Body of pancreas (tissue), 4 donors: ENCODE measurements around the gene SOX3. TPM values are rescaled to one million over a fixed set of nuclear protein-coding genes. Genes with fewer than 3 reads are reported as not detected.

Experiments used
- ATAC-seq: fragments of 150-250 bp; one replicate; pipeline ENCODE4 v1.9.1; 2016
- DNase-seq, 4 donors: peaks; one replicate each; pipeline ENCODE4 v3.0.0-alpha.2; 2019
- H3K27ac ChIP-seq, 4 donors: fragments of 200-600 bp; sonication (generic); 1 replicate in 3 of 4; 2 replicates in 1 of 4; pipeline versions ENCODE4 v1.5.1 to v1.6.1; 2016 to 2019; ENCODE audit warnings: mild to moderate bottlenecking in 1 of 4, mixed read lengths in 1 of 4, moderate library complexity in 1 of 4
- H3K27me3 ChIP-seq, 2 donors: fragments of 200-600 bp; sonication (generic); one replicate each; pipeline ENCODE4 v1.6.0; 2016; ENCODE audit warnings: mild to moderate bottlenecking in 1 of 2
- H3K36me3 ChIP-seq, 2 donors: fragments of 200-600 bp; sonication (generic); replicated peaks in 1 of 2; 2 replicates each; pipeline ENCODE4 v1.5.1; 2016; ENCODE audit warnings: low read depth in 2 of 2; ENCODE audit not compliant: insufficient read depth in 1 of 2
- H3K4me1 ChIP-seq: fragments of 200-600 bp; sonication (generic); one replicate; pipeline ENCODE4 v1.6.0; 2016
- H3K4me3 ChIP-seq, 2 donors: fragments of 200-600 bp; sonication (generic); 1 replicate in 1 of 2; 2 replicates in 1 of 2; pipeline ENCODE4 v1.5.1; 2016 to 2019
- H3K9me3 ChIP-seq, 3 donors: fragments of 200-600 bp; sonication (generic); 1 replicate in 2 of 3; 2 replicates in 1 of 3; pipeline ENCODE4 v1.5.1; 2016
- POLR2A ChIP-seq, 3 donors: fragments of 450-650 bp; IDR thresholded peaks; one replicate each; pipeline ENCODE4 v1.6.1; 2016; ENCODE audit warnings: antibody characterized with exemption in 3 of 3, mild to moderate bottlenecking in 2 of 3
- WGBS, 2 donors: methylation state at CpG; one replicate each; pipeline ENCODE4 v1.1.5; 2017; 5-methylcytosine and 5-hydroxymethylcytosine counted together
- intact Hi-C: fragments of 100-400 bp; cut with DNase I; formaldehyde crosslinking; loops from one replicate; pipeline ENCODE4 v1.15.1; 2023
- total RNA-seq, 2 donors: library from RNA; depleted of rRNA; stranded (reverse); fragments of >200 nt; gene quantifications; one replicate each; pipeline ENCODE4 v1.1.0, GENCODE V29; 2016
- TF ChIP-seq, protein P1 (sequence below), 7 experiments: fragments of 450-650 bp in 4 of 7; fragments of 200-600 bp in 3 of 7; sonication (generic) in 3 of 7; IDR thresholded peaks; one replicate each; pipeline ENCODE4 v1.5.1; 2016 to 2019; ENCODE audit warnings: antibody characterized with exemption in 7 of 7

The SOX3 gene
- total RNA-seq, 2 donors from 2014 or later, result not detected

DNA sequence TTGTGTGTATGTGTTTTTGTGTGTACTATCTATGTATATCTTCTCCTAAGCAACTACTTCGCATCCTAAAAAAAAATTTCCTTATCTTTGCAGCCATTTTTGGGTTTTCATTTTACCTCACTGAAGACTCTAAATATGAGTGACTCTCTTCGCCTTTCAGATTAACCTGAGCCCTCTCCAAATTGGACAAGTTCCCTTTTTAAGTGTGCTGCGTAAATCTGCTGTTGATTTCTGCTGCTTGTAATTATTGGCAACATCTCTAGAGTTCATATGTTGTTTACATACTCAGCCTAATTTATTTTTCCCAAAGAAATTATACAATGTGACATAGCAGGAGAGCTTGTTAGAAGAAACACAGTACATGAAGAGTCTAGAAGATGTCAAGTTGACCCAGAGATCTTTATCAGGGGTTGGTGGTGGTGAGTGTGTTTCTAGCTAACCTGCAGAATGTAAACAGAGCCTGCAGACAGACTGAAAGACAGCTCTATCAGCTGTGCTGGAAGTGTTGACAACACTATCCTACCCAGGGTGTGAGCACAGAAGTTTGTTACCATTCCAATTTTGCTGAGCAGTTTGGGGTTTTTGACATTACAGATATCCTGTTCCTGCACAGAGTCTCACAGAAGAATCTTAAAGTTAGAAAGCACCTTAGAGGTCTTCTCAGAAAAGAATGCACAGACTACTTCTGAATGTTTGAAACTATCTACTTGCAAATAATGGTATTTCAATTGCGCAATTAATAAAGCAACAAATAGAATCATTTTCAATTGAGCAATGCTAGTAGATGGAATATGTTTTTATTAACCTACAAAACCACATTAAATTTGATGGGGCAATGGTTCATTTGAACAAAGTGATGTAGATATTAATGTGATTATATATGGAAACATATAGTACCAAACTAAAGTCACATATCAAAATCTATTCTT lies 12.5 kb downstream of the SOX3 start:
- 66 to 67% methylated on average over 4 of the region's 4 CpGs for WGBS, 2 donors
- H3K4me3 ChIP-seq, result no peak overlapping the region
- H3K36me3 ChIP-seq, result no peaks in the 10 kb centered on the region
- no peak overlapping the region for H3K27ac ChIP-seq
- H3K4me1 ChIP-seq, result no peaks in the 10 kb centered on the region
- ATAC-seq (no peak), DNase-seq (no peak)
- intact Hi-C loops, result no loop called here
- H3K9me3 ChIP-seq, result no peaks in the 10 kb centered on the region
- H3K27me3 ChIP-seq, result no peaks in the 10 kb centered on the region
- TF ChIP-seq, protein P1, sequence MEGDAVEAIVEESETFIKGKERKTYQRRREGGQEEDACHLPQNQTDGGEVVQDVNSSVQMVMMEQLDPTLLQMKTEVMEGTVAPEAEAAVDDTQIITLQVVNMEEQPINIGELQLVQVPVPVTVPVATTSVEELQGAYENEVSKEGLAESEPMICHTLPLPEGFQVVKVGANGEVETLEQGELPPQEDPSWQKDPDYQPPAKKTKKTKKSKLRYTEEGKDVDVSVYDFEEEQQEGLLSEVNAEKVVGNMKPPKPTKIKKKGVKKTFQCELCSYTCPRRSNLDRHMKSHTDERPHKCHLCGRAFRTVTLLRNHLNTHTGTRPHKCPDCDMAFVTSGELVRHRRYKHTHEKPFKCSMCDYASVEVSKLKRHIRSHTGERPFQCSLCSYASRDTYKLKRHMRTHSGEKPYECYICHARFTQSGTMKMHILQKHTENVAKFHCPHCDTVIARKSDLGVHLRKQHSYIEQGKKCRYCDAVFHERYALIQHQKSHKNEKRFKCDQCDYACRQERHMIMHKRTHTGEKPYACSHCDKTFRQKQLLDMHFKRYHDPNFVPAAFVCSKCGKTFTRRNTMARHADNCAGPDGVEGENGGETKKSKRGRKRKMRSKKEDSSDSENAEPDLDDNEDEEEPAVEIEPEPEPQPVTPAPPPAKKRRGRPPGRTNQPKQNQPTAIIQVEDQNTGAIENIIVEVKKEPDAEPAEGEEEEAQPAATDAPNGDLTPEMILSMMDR (IDR thresholded peaks at IDR 0.05), result no peak
- no peak for TF ChIP-seq POLR2A (IDR thresholded peaks at IDR 0.05)

DNA sequence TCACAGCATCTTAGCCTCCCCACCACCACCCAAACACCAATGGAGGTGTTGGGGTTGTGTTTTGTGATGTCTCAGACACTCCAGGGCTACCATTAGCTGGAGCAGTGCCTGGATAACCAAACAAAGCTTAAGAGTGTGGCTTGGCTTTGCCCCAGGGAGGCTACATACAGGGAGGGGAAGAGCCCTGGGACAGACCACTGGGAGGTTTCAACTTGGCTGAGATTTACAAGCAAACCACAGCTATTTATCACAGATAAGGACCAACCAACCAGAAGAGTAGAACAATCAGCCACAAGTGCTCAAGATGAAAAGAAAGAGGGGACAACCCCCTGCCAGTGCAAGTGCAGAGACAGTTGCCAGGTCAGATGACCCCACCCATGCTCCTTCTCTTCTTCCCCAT lies 24.1 kb downstream of the SOX3 start:
- intact Hi-C loops, result no loop called here
- DNase-seq, result no peak
- H3K4me1 ChIP-seq, result no peaks in the 10 kb centered on the region
- no peaks in the 10 kb centered on the region for H3K9me3 ChIP-seq
- ATAC-seq, result no peak
- TF ChIP-seq, protein P1 (IDR thresholded peaks at IDR 0.05), result no peak
- TF ChIP-seq POLR2A (IDR thresholded peaks at IDR 0.05), result no peak
- H3K27me3 ChIP-seq, result no peaks in the 10 kb centered on the region
- no peaks in the 10 kb centered on the region for H3K36me3 ChIP-seq
- H3K4me3 ChIP-seq, result no peak overlapping the region
- H3K27ac ChIP-seq, result no peak overlapping the region

DNA sequence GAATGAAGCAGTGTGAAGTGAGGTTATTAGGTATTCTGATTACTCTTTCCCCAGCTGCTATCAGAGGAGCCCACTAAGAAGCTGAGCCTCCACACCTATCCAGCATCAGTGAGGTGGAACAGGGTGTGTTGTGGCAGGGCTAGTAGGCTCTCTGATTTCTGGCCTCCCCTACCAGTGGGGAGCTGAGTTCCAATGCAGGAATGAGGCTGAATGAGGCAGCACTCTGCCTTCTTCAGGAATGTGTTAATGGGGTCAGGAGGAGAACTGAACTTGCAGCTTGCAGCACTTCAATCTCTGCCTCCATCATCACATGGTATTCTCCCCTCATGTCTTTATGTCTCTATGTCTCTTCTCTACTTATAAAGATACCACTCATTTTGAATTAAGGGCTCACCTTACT lies 26.9 kb downstream of the SOX3 start:
- TF ChIP-seq, protein P1 (IDR thresholded peaks at IDR 0.05), result no peak
- no peak for TF ChIP-seq POLR2A (IDR thresholded peaks at IDR 0.05)
- intact Hi-C loops, result no loop called here
- no peak for ATAC-seq
- Histone ChIP-seq H3K27ac (no peak overlapping the region), H3K9me3 (no peaks in the 10 kb centered on the region), H3K4me3 (no peak overlapping the region), H3K27me3 (no peaks in the 10 kb centered on the region), H3K4me1 (no peaks in the 10 kb centered on the region), H3K36me3 (no peaks in the 10 kb centered on the region)
- DNase-seq, result no peak

DNA sequence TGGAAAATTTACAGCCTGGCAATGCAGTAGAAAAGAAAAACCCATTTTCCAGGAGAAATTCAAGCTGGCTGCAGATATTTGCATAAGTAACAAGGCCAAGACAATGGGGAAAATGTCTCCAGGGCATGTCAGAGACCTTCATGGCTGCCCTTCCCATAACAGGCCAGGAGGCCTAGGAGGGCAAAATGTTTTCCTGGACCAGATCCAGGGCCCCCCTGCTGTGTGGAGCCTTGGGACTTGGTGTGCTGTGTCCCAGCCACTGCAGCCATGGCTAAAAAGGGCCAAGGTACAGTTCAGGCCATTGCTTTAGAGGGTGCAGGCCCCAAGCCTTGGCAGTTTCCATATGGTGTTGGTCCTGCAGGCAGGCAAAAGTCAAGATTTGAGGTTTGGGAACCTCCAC lies 29.8 kb downstream of the SOX3 start:
- ATAC-seq, result no peak

More for the DNA sequence above, 29.8 kb downstream of the SOX3 start:
- Histone ChIP-seq H3K27me3 (no peaks in the 10 kb centered on the region), H3K9me3 (no peaks in the 10 kb centered on the region), H3K27ac (no peak overlapping the region), H3K36me3 (no peaks in the 10 kb centered on the region), H3K4me1 (no peaks in the 10 kb centered on the region), H3K4me3 (no peak overlapping the region)
- TF ChIP-seq, protein P1 (IDR thresholded peaks at IDR 0.05), result no peak
- no peak for TF ChIP-seq POLR2A (IDR thresholded peaks at IDR 0.05)
- intact Hi-C loops, result no loop called here
- DNase-seq, result no peak
